NCI-H2196 treated with DMSO at 0.1 percent for 48 hours (cell line): Measurements from ENCODE around the gene TRIP12.
"Not testable (repeated sequence)": the region's sequence is repeated elsewhere in the genome, so short reads cannot be mapped to it uniquely, and the experiment has no call there.

Experiments used
- DNase-seq: peaks from one replicate; lab custom pipeline; 2025; ENCODE audit not compliant: unreplicated experiment; lab: John Stamatoyannopoulos, UW

TRIP12 gene

GRCh38 chr2:229835596-229836283, 86.1 kb downstream of the TRIP12 start:
- no peak for DNase-seq

- DNase-seq = not testable (repeated sequence)
Observed at GRCh38 chr2:229834368-229834767, 87.4 kb downstream of the TRIP12 start.

- no peak for DNase-seq
Observed at GRCh38 chr2:229832510-229832898, 89.3 kb downstream of the TRIP12 start.

DNA sequence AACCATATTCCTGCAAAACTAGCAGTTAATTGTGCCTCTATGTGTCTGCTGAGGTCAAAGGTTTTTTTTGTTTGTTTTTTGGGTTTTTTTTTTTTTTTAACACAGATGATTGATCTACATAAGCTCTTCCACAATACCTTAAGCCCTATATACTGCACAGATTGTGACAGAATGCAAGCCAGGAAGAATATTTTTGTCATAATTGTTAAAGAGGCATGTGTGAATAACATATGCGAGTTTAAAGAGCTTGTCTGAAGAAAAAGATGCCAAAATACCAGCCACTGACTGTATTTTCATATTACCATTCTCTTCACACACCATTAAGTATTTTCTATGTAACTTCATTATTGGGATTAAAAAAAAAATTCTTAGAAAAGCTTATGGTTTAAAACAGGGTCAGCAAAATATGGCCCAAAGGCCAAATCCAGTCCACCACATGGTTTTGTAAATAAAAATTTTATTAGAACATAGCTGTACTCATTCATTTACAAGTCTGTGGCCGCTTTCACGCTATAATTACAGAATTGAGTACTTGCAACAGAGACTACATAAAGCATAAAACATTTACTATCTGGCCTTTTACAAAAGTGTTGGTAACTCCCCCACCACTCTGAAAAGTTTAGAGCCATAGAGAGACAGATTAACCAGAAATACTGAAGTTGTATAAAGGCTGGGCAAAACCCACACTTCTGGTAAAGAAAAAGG, 89.9 kb downstream of the TRIP12 start:
- no peak for DNase-seq

DNA sequence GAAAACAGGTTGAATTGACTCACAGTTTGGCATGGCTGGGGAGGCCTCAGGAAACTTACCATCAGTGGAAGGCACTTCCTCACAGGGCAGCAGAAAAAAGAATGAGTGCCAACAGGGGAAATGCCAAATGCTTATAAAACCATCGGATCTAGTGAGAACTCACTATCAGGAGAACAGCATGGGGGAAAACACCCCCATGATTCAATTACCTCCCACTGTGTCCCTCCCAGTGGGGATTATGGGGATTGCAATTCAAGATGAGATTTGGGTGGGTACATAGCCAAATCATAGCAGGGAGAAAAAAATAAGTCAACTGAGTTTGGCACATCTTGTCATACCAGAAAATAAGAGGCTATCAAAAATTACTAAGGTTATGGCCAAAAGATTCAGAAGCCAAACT, 96.3 kb downstream of the TRIP12 start:
- DNase-seq = no peak

DNA sequence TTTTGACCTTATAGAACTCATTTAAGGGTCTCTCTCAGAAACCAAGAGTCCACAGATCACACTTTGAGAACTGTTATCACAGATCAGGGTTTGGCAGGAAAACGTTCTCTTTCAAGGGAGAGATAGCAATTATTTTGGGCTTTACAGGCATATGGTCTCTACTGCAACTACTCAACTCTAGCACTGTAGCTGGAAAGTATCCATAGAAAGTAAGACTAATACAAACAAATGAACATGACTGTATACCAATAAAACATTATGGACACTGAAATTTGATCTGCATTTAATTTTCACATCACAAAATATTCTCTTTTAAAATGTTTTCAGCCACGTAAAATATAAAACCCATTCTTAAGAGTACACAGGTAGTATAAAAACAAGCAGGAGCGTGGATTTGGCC, 100.5 kb downstream of the TRIP12 start:
- DNase-seq = no peak

GRCh38 chr2:229818230-229818629, 103.6 kb downstream of the TRIP12 start:
- no peak for DNase-seq

- DNase-seq = no peak
Observed at GRCh38 chr2:229815858-229816257, 106.0 kb downstream of the TRIP12 start.

- DNase-seq = no peak
Observed at GRCh38 chr2:229815342-229815741, 106.5 kb downstream of the TRIP12 start.

GRCh38 chr2:229810786-229811185, 111.0 kb downstream of the TRIP12 start:
- no peak for DNase-seq

- no peak for DNase-seq
Observed at GRCh38 chr2:229805559-229805958, 116.2 kb downstream of the TRIP12 start.

DNA sequence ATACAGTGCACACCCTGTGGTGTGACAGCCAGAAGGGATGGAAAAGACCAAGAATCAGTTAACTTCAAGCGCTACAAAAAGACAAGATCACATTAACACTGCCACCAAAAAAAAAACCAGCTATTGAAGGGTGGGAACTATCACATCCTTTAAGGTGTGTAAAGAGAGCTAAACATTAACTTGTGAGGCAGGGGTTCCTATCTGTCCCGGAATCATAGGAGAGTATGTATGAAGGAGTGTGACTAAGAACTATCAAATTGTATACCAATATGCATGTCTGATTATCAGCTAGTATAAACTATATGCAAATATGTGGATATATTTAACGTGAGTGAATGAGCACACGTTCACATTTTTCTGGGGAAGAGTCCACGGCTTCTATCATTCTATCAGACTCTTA, 119.0 kb downstream of the TRIP12 start:
- DNase-seq = no peak

DNA sequence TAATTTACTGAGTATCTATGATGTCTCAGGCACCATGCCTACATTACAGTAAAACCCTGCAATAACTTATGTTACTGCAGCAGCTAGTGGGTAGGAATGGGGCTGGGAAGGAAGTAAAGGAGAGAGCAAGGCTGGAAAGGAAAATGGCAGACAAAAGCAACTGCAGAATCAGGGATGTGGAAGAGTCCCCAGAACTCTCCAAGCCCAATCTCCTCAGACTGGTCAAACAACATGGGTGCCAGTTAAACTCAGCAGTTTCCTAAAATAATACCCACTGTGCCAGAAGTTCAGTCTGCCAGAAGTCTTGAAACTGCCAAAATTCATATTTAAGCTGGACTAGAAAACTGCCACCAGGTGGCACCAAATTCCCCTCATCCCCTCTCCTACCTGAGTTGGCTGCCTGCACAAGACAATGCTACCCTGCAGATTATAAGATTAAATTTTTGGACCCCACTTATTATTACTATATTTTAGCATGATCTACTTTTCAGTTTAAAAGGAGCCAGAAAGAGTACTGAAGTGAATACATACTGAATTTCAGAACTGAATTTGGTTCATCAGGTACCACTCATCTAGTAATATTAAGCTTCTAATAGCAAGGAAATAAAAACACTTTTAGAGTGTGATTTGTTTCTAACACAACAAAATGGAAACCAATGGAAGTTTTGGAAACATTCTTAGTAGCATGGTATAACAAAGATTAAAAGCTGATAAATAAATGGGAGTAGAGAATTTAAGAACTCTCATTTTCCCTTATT, 120.6 kb downstream of the TRIP12 start:
- peak; percentile 37 for DNase-seq

GRCh38 chr2:229798446-229799155, 123.2 kb downstream of the TRIP12 start:
- no peak for DNase-seq

- no peak for DNase-seq
Observed at GRCh38 chr2:229795058-229795457, 126.8 kb downstream of the TRIP12 start.

DNA sequence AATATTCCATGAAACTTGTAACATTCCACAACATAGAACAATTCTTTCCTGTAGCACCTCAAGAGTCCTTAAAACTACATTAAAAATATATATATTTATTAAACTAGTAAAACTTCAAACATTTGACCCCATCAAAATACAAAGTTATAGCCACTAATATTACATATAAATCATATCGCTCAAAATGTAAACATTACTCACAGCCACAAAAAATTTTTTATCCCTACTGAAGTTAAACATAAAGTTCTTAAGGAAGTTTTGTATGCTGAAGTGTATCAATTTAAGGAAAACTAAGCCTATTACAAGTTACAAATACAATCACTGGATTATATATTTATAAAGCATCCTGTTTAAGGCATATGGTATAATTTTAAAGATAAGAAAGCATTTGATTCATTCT, 127.2 kb downstream of the TRIP12 start:
- no peak for DNase-seq

DNA sequence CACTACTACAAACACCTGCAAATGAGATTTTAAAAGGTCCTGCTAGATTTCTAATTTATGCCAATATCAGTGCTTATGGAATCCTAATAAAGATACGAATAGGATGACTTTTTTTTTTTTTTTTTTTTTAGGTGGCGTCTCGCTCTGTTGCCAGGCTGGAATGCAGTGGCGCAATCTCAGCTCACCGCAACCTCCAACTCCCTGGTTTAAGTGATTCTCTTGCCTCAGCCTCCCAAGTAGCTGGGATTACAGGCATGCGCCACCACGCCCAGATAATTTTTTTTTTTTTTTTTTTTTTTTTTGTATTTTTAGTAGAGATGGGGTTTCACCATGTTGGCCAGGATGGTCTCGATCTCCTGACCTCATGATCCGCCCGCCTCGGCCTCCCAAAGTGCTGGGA, 135.5 kb downstream of the TRIP12 start:
- DNase-seq = not testable (repeated sequence)

DNA sequence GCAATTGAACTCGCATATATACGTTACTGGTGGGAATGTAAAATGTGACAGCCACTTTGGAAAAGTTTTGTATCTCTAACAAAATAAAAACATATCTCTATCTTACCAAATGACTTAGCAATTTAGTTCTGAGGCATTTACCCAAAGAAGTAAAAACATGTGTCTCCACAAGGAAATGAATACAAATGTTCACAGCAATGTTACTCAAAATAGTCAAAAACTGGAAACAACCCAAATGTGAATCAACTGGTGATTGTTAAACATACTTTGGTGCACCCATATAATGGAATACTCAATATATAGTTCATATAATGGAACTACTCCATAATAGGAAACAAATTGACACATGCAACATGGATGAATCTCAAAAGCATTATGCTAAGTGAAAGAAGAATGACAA, 137.0 kb downstream of the TRIP12 start:
- DNase-seq = no peak

GRCh38 chr2:229783108-229783721, 138.6 kb downstream of the TRIP12 start:
- no peak for DNase-seq

DNA sequence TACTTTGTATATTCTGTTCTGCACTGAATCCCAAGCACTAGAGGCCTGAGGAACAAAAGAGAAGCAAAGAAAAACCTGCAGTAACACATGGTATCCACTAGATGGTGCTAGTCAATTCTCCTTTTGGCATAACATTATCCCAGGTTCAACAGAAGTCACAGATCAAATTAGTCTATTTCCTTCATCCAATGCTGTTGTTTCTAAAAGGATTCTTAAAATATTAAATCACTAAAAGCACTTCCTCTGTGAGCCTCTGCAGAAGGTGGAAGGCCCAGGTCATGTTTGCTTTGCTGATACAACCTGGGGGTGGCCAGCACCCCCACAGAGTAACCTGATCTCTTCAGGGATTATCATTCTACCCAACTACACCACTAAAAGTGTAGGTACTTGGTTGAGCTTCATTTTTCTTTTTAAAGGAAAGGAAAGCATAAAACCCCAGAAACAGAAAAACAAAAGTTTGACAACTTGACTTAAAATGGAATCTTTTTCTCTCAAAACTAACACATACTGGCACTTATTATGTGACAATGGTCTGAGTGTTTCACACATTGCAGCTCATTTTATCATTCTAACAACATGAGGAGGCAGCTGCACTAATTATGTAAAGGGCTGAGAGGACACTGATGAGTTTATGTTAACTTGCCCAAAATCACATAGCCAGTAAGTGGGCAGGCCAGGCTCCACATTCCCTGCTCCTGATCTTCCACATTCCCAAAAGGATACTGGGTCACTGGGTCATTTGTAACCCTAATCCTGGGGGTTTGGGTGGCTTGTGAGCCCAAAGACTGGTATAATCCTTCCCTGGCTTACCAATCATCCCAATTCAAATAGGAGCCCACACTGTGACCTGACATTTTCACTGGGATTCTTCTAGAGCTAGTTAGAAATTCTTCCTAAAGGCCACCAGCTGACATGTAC, 140.7 kb downstream of the TRIP12 start:
- peak; percentile 35 for DNase-seq
